OCI-LY1 (cell line): ENCODE results near the gene MFSD12.

Experiments used
- EZH2 ChIP-seq: fragments of 200-600 bp; sonication (generic), shearing (Covaris generic); IDR thresholded peaks from 2 replicates; pipeline ENCODE4 v1.8.0; 2017; ENCODE audit warnings: borderline replicate concordance, mixed run types, mild to moderate bottlenecking, antibody characterized with exemption, low read length, moderate library complexity, mixed read lengths
- TF ChIP-seq, protein P1 (sequence below): fragments of 200-600 bp; sonication (generic), shearing (Covaris generic); IDR thresholded peaks from 2 replicates; pipeline ENCODE4 v1.5.1; 2017; ENCODE audit warnings: mild to moderate bottlenecking, antibody characterized with exemption, low read length, moderate library complexity, mixed read lengths

DNA sequence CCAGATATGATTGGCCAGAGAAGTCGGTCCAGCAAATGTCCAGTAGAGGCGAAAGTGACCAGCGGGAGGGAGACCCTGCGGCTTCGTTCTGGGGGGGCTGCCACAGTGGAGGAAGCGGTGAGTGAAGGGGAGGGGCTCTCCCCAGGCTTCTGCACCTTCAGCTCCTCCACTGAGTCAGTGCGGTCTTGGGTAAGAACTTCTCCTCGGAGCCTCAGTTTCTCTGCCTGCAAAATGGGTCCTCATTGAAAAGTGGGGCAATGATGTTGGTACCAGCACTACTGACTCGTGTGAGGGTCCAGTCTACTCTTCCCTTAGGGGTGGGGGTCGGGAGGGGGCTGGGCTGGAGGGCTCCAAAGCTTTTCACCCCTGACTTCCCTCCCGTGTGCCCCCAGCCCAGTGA, 32.1 kb upstream of the MFSD12 start:
- no peak for TF ChIP-seq EZH2
- TF ChIP-seq, protein P1, sequence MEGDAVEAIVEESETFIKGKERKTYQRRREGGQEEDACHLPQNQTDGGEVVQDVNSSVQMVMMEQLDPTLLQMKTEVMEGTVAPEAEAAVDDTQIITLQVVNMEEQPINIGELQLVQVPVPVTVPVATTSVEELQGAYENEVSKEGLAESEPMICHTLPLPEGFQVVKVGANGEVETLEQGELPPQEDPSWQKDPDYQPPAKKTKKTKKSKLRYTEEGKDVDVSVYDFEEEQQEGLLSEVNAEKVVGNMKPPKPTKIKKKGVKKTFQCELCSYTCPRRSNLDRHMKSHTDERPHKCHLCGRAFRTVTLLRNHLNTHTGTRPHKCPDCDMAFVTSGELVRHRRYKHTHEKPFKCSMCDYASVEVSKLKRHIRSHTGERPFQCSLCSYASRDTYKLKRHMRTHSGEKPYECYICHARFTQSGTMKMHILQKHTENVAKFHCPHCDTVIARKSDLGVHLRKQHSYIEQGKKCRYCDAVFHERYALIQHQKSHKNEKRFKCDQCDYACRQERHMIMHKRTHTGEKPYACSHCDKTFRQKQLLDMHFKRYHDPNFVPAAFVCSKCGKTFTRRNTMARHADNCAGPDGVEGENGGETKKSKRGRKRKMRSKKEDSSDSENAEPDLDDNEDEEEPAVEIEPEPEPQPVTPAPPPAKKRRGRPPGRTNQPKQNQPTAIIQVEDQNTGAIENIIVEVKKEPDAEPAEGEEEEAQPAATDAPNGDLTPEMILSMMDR, result no peak
